ENCODE measurements around the gene PLN. TPM values are rescaled to one million over a fixed set of nuclear protein-coding genes. Genes with fewer than 3 reads are reported as not detected.

The PLN gene
- total RNA-seq, 1 experiment from 2014 or later = not detected

- no peak for TF ChIP-seq EMX1 (CRISPR knock-in tag; IDR thresholded peaks at IDR 0.05)
- TF ChIP-seq AFF4 (CRISPR knock-in tag; IDR thresholded peaks at IDR 0.05; ENCODE audit: borderline replicate concordance) = no peak
- no peak for TF ChIP-seq TEAD1 (CRISPR knock-in tag; IDR thresholded peaks at IDR 0.05)
- TF ChIP-seq FOXK1 (CRISPR knock-in tag; IDR thresholded peaks at IDR 0.05) = no peak
Observed at GRCh38 chr6:118522422-118522821, 25.7 kb upstream of the PLN start (continued).

GRCh38 chr6:118523216-118523615, 24.9 kb upstream of the PLN start:
- ATAC-seq (no peak), DNase-seq (ENCODE audit: low spot score) (no peak)
- 0 out of 2 replicates have a peak, but pooled peaks cover 2% of the 10 kb centered on the region for H3K36me3 Mint-ChIP-seq
- no peak overlapping the region for H3K4me3 Mint-ChIP-seq
- peaks cover 24% of the 10 kb centered on the region for H3K4me1 Mint-ChIP-seq
- ChIA-PET CTCF (no interaction called here), POLR2A (no interaction called here)
- peaks cover 4% of the 10 kb centered on the region; the same call in 1 of the 2 replicates for H3K9me3 Mint-ChIP-seq
- TF ChIP-seq NFATC4 (CRISPR knock-in tag; IDR thresholded peaks at IDR 0.05) = no peak
- TF ChIP-seq NFE2L1 (CRISPR knock-in tag; IDR thresholded peaks at IDR 0.05) = no peak
- no peak for TF ChIP-seq CREB1 (CRISPR knock-in tag; IDR thresholded peaks at IDR 0.05)
- no peak for TF ChIP-seq USF1 (CRISPR knock-in tag; IDR thresholded peaks at IDR 0.05)
- no peak for TF ChIP-seq CDX4 (CRISPR knock-in tag; IDR thresholded peaks at IDR 0.05; ENCODE audit: borderline replicate concordance)
- TF ChIP-seq NR1H2 (CRISPR knock-in tag; IDR thresholded peaks at IDR 0.05) = no peak
- TF ChIP-seq MXD4 (CRISPR knock-in tag; IDR thresholded peaks at IDR 0.05; ENCODE audit: borderline replicate concordance) = no peak
- TF ChIP-seq ZNF396 (CRISPR knock-in tag; IDR thresholded peaks at IDR 0.05; ENCODE audit: borderline replicate concordance) = no peak
- TF ChIP-seq ELF4 (CRISPR knock-in tag; IDR thresholded peaks at IDR 0.05; ENCODE audit: low read depth) = no peak
- TF ChIP-seq IRF2 (CRISPR knock-in tag; IDR thresholded peaks at IDR 0.05; ENCODE audit: borderline replicate concordance, low read depth) = no peak
- TF ChIP-seq ETV6 (CRISPR knock-in tag; IDR thresholded peaks at IDR 0.05) = no peak
- H3K27me3 Mint-ChIP-seq (ENCODE audit: low read depth) = no peaks in the 10 kb centered on the region
- no peak overlapping the region for H3K27ac Mint-ChIP-seq

- Mint-ChIP-seq H3K27me3 (ENCODE audit: low read depth) (no peaks in the 10 kb centered on the region), H3K4me3 (no peak overlapping the region), H3K27ac (no peak overlapping the region), H3K36me3 (0 out of 2 replicates have a peak, but pooled peaks cover 2% of the 10 kb centered on the region), H3K4me1 (peaks cover 24% of the 10 kb centered on the region), H3K9me3 (peaks cover 4% of the 10 kb centered on the region; the same call in 1 of the 2 replicates)
- ChIA-PET POLR2A (no interaction called here), CTCF (no interaction called here)
- DNase-seq (ENCODE audit: low spot score) (peak; percentile 57), ATAC-seq (peak; percentile 96)
- TF ChIP-seq ZBTB43 (CRISPR knock-in tag; IDR thresholded peaks at IDR 0.05) (no peak), ERG (CRISPR knock-in tag; IDR thresholded peaks at IDR 0.05) (no peak), IRF1 (CRISPR knock-in tag; IDR thresholded peaks at IDR 0.05) (no peak), ARID4B (CRISPR knock-in tag; IDR thresholded peaks at IDR 0.05; ENCODE audit: borderline replicate concordance) (no peak), ATF1 (CRISPR knock-in tag; IDR thresholded peaks at IDR 0.05) (no peak), TEAD4 (CRISPR knock-in tag; IDR thresholded peaks at IDR 0.05) (no peak), EMX1 (CRISPR knock-in tag; IDR thresholded peaks at IDR 0.05) (no peak), SMAD3 (CRISPR knock-in tag; IDR thresholded peaks at IDR 0.05; ENCODE audit: borderline replicate concordance) (no peak)
Observed at GRCh38 chr6:118524686-118525085, 23.4 kb upstream of the PLN start.

Data from WTC11 (cell line).